Thyroid gland (tissue), 4 donors: Measurements from ENCODE around the gene KAT7.

Experiments
- POLR2A ChIP-seq, 2 donors: fragments of 450-650 bp; IDR thresholded peaks; one replicate each; pipeline ENCODE4 v1.6.1; 2017; ENCODE audit warnings: antibody characterized with exemption in 2 of 2, mild to moderate bottlenecking in 2 of 2, moderate library complexity in 1 of 2
- TF ChIP-seq, protein P1 (sequence below), 6 experiments: fragments of 200-600 bp in 3 of 6; fragments of 450-650 bp in 3 of 6; sonication (generic) in 3 of 6; IDR thresholded peaks; one replicate each; pipeline ENCODE4 v1.5.1; 2016 to 2019; ENCODE audit warnings: antibody characterized with exemption in 6 of 6, mild to moderate bottlenecking in 2 of 6, inconsistent platforms in 1 of 6, moderate library complexity in 1 of 6

DNA sequence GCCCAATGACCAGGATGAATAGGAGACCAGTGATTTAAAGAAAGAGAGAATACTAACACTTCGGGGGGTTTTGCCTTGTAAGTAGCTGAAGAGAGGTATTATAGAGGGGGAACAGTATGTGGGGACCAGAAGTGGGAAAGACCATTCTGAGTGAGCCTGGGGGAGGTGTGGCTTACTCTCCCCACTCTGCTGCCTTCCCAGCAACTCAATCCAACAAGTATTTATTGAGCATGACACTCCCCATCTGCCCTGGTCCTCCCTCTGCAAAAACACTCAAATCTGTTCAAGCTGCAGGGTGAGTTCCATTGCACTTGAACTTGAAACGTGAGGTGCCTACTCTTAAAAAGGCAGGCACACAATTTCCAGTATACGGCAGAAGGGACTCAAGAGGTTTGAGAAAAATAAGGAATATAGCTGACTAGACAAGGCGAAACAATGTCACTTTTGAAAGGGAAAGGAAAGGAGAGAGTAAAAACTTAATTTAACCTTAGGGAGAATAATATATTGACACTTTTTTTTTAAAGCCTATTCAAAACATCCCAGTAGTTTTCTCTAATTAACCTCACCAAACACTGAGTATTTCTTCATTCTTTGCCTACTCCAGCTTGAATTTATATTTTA, 32.7 kb upstream of the KAT7 start:
- no peak for TF ChIP-seq POLR2A (IDR thresholded peaks at IDR 0.05)
- TF ChIP-seq, protein P1, sequence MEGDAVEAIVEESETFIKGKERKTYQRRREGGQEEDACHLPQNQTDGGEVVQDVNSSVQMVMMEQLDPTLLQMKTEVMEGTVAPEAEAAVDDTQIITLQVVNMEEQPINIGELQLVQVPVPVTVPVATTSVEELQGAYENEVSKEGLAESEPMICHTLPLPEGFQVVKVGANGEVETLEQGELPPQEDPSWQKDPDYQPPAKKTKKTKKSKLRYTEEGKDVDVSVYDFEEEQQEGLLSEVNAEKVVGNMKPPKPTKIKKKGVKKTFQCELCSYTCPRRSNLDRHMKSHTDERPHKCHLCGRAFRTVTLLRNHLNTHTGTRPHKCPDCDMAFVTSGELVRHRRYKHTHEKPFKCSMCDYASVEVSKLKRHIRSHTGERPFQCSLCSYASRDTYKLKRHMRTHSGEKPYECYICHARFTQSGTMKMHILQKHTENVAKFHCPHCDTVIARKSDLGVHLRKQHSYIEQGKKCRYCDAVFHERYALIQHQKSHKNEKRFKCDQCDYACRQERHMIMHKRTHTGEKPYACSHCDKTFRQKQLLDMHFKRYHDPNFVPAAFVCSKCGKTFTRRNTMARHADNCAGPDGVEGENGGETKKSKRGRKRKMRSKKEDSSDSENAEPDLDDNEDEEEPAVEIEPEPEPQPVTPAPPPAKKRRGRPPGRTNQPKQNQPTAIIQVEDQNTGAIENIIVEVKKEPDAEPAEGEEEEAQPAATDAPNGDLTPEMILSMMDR (IDR thresholded peaks at IDR 0.05) = no peak
